Right lobe of liver (tissue), 6 donors: ENCODE data around the gene LRCH1. TPM values are rescaled to one million over a fixed set of nuclear protein-coding genes. Genes with fewer than 3 reads are reported as not detected.

Experiments
- ATAC-seq, 4 donors: fragments of 200-7000 bp; cut with Tn5 transposase; one replicate each; pipeline ENCODE4 v1.9.1; 2020; ENCODE audit warnings: mild to moderate bottlenecking in 4 of 4, moderate library complexity in 4 of 4
- DNase-seq, 3 donors: peaks; one replicate each; pipeline ENCODE4 v3.0.0-alpha.2; 2020
- H3K27ac ChIP-seq, 3 donors: fragments of 200-600 bp; one replicate each; pipeline ENCODE4 v1.8.0; 2022
- H3K27me3 ChIP-seq, 2 donors: fragments of 200-600 bp; one replicate each; pipeline ENCODE4 v1.8.0; 2022
- H3K36me3 ChIP-seq, 4 donors: fragments of 200-600 bp; sonication (generic) in 1 of 4; one replicate each; pipeline versions ENCODE4 v1.5.1 to v1.8.0; 2017 to 2022; ENCODE audit warnings: control low read depth in 1 of 4
- H3K4me1 ChIP-seq, 4 donors: fragments of 200-600 bp; sonication (generic) in 1 of 4; one replicate each; pipeline versions ENCODE4 v1.5.1 to v1.8.0; 2017 to 2022; ENCODE audit warnings: control low read depth in 1 of 4
- H3K4me3 ChIP-seq, 3 donors: fragments of 200-600 bp; one replicate each; pipeline ENCODE4 v1.8.0; 2022
- H3K9me3 ChIP-seq, 4 donors: fragments of 200-600 bp; sonication (generic) in 1 of 4; one replicate each; pipeline versions ENCODE4 v1.5.1 to v1.8.0; 2017 to 2022; ENCODE audit warnings: control low read depth in 1 of 4
- POLR2A ChIP-seq: fragments of 450-650 bp; IDR thresholded peaks from one replicate; pipeline ENCODE4 v1.6.1; 2017; ENCODE audit warnings: antibody characterized with exemption, mild to moderate bottlenecking
- WGBS: methylation state at CpG from one replicate; pipeline ENCODE4 v1.1.6; 2018; ENCODE audit warnings: low coverage, low lambda C conversion rate; ENCODE audit not compliant: insufficient coverage; ENCODE audit errors: missing lambda C conversion rate; 5-methylcytosine and 5-hydroxymethylcytosine counted together
- intact Hi-C, 2 donors: fragments of 100-400 bp; cut with DNase I; formaldehyde crosslinking; loops; one replicate each; pipeline versions ENCODE4 v1.11.2 to v1.14.1; 2022
- total RNA-seq, 6 experiments: library from RNA; depleted of rRNA in 2 of 6; stranded (reverse); fragments of >200 nt in 2 of 6; fragmentation: NEBNext Ultra II Directional in 3 of 6; extraction: Animal tissue kit (Norgen Biotek cat#: 25700) in 3 of 6; gene quantifications; one replicate each; pipeline versions ENCODE4 v1.1.0 to v1.2.4, GENCODE V29; 2016 to 2023
- TF ChIP-seq, protein P1 (sequence below), 4 donors: fragments of 200-600 bp in 3 of 4; fragments of 450-650 bp in 1 of 4; IDR thresholded peaks; one replicate each; pipeline versions ENCODE4 v1.5.1 to v1.8.0; 2016 to 2022; ENCODE audit warnings: antibody characterized with exemption in 4 of 4, mild to moderate bottlenecking in 2 of 4
- donor health status: DM: no; HTN: yes; CAD: no.
- donor health status: DM: no; HTN: no; CAD: no.
- donor health status: DM: no; HTN: no; CAD: no.
- donor health status: DM: no; HTN: yes; CAD: no.
- donor health status: DM: no; HTN: yes; CAD: no.

The LRCH1 gene
- total RNA-seq, 6 experiments from 2014 or later: 5.4 to 9.6 (median 7.7) TPM

DNA sequence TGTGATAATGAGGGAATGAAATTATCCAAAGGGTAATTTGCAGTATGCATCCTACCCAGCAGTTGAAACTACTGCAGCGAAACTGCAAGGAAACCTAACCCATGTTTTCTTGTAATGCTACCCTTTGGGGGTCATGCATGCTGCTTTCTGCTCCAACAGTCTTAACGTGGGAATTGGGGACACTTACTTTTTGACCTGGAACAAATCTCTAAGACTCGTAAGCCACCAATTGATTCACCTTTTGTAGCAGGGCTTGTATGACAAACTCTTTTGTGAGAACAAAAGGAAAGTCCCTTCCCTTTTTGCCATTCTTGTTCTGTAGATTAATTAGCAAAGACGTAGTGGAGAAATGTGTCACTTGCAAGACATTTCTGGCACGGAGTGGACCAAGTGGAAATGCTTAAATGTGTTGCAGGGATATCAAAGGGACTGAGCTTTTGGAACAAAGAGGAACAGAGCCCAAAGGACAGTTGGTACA lies 27.4 kb downstream of the LRCH1 start:
- H3K4me1 ChIP-seq: peaks cover 0 to 21% (median 8%) of the 10 kb centered on the region in 4 donors
- no peak overlapping the region for H3K4me3 ChIP-seq
- ATAC-seq: peak in 1 of 4 donors; percentile 29
- no peak overlapping the region for H3K27ac ChIP-seq
- DNase-seq: no peak
- no peaks in the 10 kb centered on the region for H3K9me3 ChIP-seq
- H3K27me3 ChIP-seq: no peaks in the 10 kb centered on the region
- TF ChIP-seq, protein P1, sequence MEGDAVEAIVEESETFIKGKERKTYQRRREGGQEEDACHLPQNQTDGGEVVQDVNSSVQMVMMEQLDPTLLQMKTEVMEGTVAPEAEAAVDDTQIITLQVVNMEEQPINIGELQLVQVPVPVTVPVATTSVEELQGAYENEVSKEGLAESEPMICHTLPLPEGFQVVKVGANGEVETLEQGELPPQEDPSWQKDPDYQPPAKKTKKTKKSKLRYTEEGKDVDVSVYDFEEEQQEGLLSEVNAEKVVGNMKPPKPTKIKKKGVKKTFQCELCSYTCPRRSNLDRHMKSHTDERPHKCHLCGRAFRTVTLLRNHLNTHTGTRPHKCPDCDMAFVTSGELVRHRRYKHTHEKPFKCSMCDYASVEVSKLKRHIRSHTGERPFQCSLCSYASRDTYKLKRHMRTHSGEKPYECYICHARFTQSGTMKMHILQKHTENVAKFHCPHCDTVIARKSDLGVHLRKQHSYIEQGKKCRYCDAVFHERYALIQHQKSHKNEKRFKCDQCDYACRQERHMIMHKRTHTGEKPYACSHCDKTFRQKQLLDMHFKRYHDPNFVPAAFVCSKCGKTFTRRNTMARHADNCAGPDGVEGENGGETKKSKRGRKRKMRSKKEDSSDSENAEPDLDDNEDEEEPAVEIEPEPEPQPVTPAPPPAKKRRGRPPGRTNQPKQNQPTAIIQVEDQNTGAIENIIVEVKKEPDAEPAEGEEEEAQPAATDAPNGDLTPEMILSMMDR (IDR thresholded peaks at IDR 0.05): no peak
- TF ChIP-seq POLR2A: no peak
- WGBS: 47% methylated on average over 5 of the region's 5 CpGs
- intact Hi-C loops: no loop called here
- no peaks in the 10 kb centered on the region for H3K36me3 ChIP-seq

GRCh38 chr13:46582190-46582589 lies 29.2 kb downstream of the LRCH1 start:
- Histone ChIP-seq H3K36me3 (no peaks in the 10 kb centered on the region), H3K27me3 (no peaks in the 10 kb centered on the region), H3K4me3 (no peak overlapping the region), H3K27ac (no peak overlapping the region), H3K9me3 (no peaks in the 10 kb centered on the region), H3K4me1 (peaks cover 0 to 29% (median 6%) of the 10 kb centered on the region in 4 donors)
- ATAC-seq: no peak
- intact Hi-C loops: no loop called here
- no peak for DNase-seq
- WGBS: 80% methylated on average over 1 of the region's 2 CpGs
- TF ChIP-seq POLR2A: no peak
- TF ChIP-seq, protein P1 (IDR thresholded peaks at IDR 0.05): no peak

- peak in 1 of 4 donors; percentile 11 for ATAC-seq
- intact Hi-C loops: no loop called here
- 44% methylated on average over 5 of the region's 7 CpGs for WGBS
Observed at GRCh38 chr13:46586751-46587514, 34.0 kb downstream of the LRCH1 start.

DNA sequence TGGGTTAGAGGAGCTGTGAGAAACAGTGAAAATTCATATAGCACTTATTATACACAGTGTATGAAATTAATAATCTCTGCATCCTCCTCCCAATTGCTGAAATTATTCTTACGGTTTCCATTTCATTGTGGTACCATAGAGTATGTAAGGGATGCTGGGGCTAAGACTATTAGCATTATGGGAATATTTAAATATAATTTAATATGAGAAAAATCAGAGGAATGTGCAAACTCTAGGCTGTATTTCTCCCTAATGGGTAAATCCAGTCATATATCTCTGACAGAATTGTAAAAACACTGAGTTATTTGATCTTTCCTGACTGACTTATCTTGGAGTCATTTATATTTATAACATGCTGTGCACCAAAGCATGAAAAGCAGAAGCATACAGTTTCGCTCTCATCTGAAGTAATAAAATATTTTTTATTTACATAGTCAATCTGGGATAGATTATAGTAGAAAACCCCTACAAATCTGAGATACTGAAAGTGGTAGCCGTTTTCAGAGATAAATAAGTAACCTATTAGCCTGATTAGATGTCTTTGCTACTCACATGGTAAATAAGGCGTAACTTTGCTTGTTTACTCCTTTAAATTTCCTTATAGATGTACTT lies 34.9 kb downstream of the LRCH1 start:
- no peak overlapping the region for H3K27ac ChIP-seq
- TF ChIP-seq POLR2A: no peak
- TF ChIP-seq, protein P1 (IDR thresholded peaks at IDR 0.05): no peak
- H3K36me3 ChIP-seq: no peaks in the 10 kb centered on the region
- H3K27me3 ChIP-seq: no peaks in the 10 kb centered on the region
- intact Hi-C loops: no loop called here
- H3K9me3 ChIP-seq: no peaks in the 10 kb centered on the region
- 39% methylated on average over 4 of the region's 4 CpGs for WGBS
- no peak overlapping the region for H3K4me3 ChIP-seq
- DNase-seq (no peak), ATAC-seq (peak in 1 of 4 donors; percentile 46)
- H3K4me1 ChIP-seq: peaks cover 0 to 36% (median 10%) of the 10 kb centered on the region in 4 donors

More at GRCh38 chr13:46586751-46587514, 34.0 kb downstream of the LRCH1 start:
- no peak overlapping the region for H3K27ac ChIP-seq
- TF ChIP-seq POLR2A: no peak
- TF ChIP-seq, protein P1 (IDR thresholded peaks at IDR 0.05): no peak
- H3K36me3 ChIP-seq: no peaks in the 10 kb centered on the region
- no peak for DNase-seq
- H3K4me3 ChIP-seq: no peak overlapping the region
- no peaks in the 10 kb centered on the region for H3K27me3 ChIP-seq
- H3K4me1 ChIP-seq: peaks cover 0 to 34% (median 10%) of the 10 kb centered on the region in 4 donors
- H3K9me3 ChIP-seq: no peaks in the 10 kb centered on the region
